HG02623 (cell line): ENCODE results near the gene DLX4.

ENCODE experiments used
- ATAC-seq: cut with Tn5 transposase; IDR thresholded peaks from one replicate; pipeline ENCODE4 v1.9.1; 2021; ENCODE audit warnings: moderate library complexity; ENCODE audit not compliant: unreplicated experiment

Gene DLX4

GRCh38 chr17:49986396-49987289 is 17.7 kb downstream of the DLX4 start:
- no peak for ATAC-seq

- ATAC-seq: no peak
Observed at GRCh38 chr17:49987290-49987585, 18.2 kb downstream of the DLX4 start.

GRCh38 chr17:49987681-49988441 is 18.9 kb downstream of the DLX4 start:
- ATAC-seq: no peak

GRCh38 chr17:49989518-49989880 is 20.5 kb downstream of the DLX4 start:
- ATAC-seq: no peak

- no peak for ATAC-seq
Observed at GRCh38 chr17:49990331-49990730, 21.3 kb downstream of the DLX4 start.

- no peak for ATAC-seq
Observed at GRCh38 chr17:49990921-49991320, 21.9 kb downstream of the DLX4 start.

GRCh38 chr17:49991409-49991808 is 22.4 kb downstream of the DLX4 start:
- ATAC-seq: no peak

- no peak for ATAC-seq
Observed at GRCh38 chr17:49992191-49992932, 23.4 kb downstream of the DLX4 start.

- no peak for ATAC-seq
Observed at GRCh38 chr17:49992933-49993422, 24.0 kb downstream of the DLX4 start.

- no peak for ATAC-seq
Observed at GRCh38 chr17:49993423-49994060, 24.6 kb downstream of the DLX4 start.

- no peak for ATAC-seq
Observed at GRCh38 chr17:49994085-49995054, 25.4 kb downstream of the DLX4 start.

GRCh38 chr17:49995055-49995738 is 26.2 kb downstream of the DLX4 start, which contains the start of gene DLX3:
Gene DLX3, minus strand, starts transcription at chr17:49995224. Its CDS starts 226 bp downstream, at chr17:49994998.
- no peak for ATAC-seq

GRCh38 chr17:49996121-49996494 is 27.1 kb downstream of the DLX4 start:
- ATAC-seq: no peak

- ATAC-seq: no peak
Observed at GRCh38 chr17:49996495-49997300, 27.7 kb downstream of the DLX4 start.

- no peak for ATAC-seq
Observed at GRCh38 chr17:49997301-49997650, 28.3 kb downstream of the DLX4 start.

- no peak for ATAC-seq
Observed at GRCh38 chr17:49997773-49998703, 29.0 kb downstream of the DLX4 start.

GRCh38 chr17:49998836-49999511 is 30.0 kb downstream of the DLX4 start:
- no peak for ATAC-seq
